Activated CD8-positive, alpha-beta T cell treated with anti-CD3 and anti-CD28 coated beads for 36 hours (primary cell): ENCODE measurements around the gene ADGRG4. TPM values are rescaled to one million over a fixed set of nuclear protein-coding genes. Genes with fewer than 3 reads are reported as not detected.

ENCODE experiments used
- ATAC-seq: fragments of 200-7000 bp; cut with Tn5 transposase; one replicate; pipeline ENCODE4 v1.10.0; 2021; ENCODE audit warnings: mild to moderate bottlenecking, moderate library complexity
- CTCF ChIA-PET: fragments of 350-600 bp; sonication (Branson Sonifier 250); formaldehyde crosslinking; loops from one replicate; lab custom pipeline; 2021; ENCODE audit warnings: antibody characterized with exemption; lab: Charles Lee
- POLR2A ChIA-PET: fragments of 350-600 bp; sonication (Branson Sonifier 250); formaldehyde crosslinking; loops from one replicate; lab custom pipeline; 2021; ENCODE audit warnings: antibody characterized with exemption; lab: Charles Lee
- DNase-seq: peaks from one replicate; pipeline ENCODE4 v3.0.0-alpha.2; 2020
- H3K27ac Mint-ChIP-seq: one replicate; pipeline ENCODE4 v1.8.0; 2021; ENCODE audit warnings: mild to moderate bottlenecking, mixed read lengths
- H3K27me3 Mint-ChIP-seq: one replicate; pipeline ENCODE4 v1.8.0; 2021; ENCODE audit warnings: mixed read lengths
- H3K36me3 Mint-ChIP-seq: one replicate; pipeline ENCODE4 v1.8.0; 2021; ENCODE audit warnings: low read depth, mixed read lengths
- H3K4me1 Mint-ChIP-seq: one replicate; pipeline ENCODE4 v1.8.0; 2021; ENCODE audit warnings: low read depth, mixed read lengths
- H3K4me3 Mint-ChIP-seq: one replicate; pipeline ENCODE4 v1.8.0; 2021; ENCODE audit warnings: mild to moderate bottlenecking, moderate library complexity, mixed read lengths
- H3K9me3 Mint-ChIP-seq: one replicate; pipeline ENCODE4 v1.8.0; 2021; ENCODE audit warnings: mixed read lengths
- CTCF ChIP-seq: fragments of 200-600 bp; IDR thresholded peaks from one replicate; pipeline ENCODE4 v1.8.0; 2022; ENCODE audit warnings: antibody characterized with exemption, mild to moderate bottlenecking
- intact Hi-C: fragments of 100-400 bp; cut with micrococcal nuclease; formaldehyde crosslinking; loops from one replicate; pipeline ENCODE4 v1.10.0; 2022
- total RNA-seq, 2 experiments: library from RNA; stranded (reverse); gene quantifications; one replicate each; pipeline ENCODE4 v1.2.3, GENCODE V29; 2021

ADGRG4 gene
- total RNA-seq, 2 experiments from 2014 or later, result not detected

GRCh38 chrX:136353526-136354093, 52.8 kb downstream of the ADGRG4 start:
- intact Hi-C loops, result no loop called here
- Mint-ChIP-seq H3K9me3 (no peaks in the 10 kb centered on the region), H3K36me3 (no peaks in the 10 kb centered on the region), H3K4me3 (no peak overlapping the region), H3K27ac (no peak overlapping the region), H3K4me1 (no peaks in the 10 kb centered on the region), H3K27me3 (peaks cover 4% of the 10 kb centered on the region)
- ATAC-seq, result no peak
- ChIA-PET POLR2A (no interaction called here), CTCF (no interaction called here)
- no peak for DNase-seq
- no peak for TF ChIP-seq CTCF

- intact Hi-C loops, result no loop called here
- Mint-ChIP-seq H3K36me3 (no peaks in the 10 kb centered on the region), H3K4me3 (no peak overlapping the region), H3K4me1 (no peaks in the 10 kb centered on the region), H3K27ac (no peak overlapping the region), H3K27me3 (peaks cover 4% of the 10 kb centered on the region), H3K9me3 (no peaks in the 10 kb centered on the region)
- ATAC-seq (no peak), DNase-seq (no peak)
- no peak for TF ChIP-seq CTCF
- ChIA-PET POLR2A (no interaction called here), CTCF (no interaction called here)
These were observed 53.4 kb downstream of the ADGRG4 start for GRCh38 chrX:136354201-136354600.

- no peak for TF ChIP-seq CTCF
- H3K4me3 Mint-ChIP-seq, result no peak overlapping the region
- no peak overlapping the region for H3K27ac Mint-ChIP-seq
- H3K36me3 Mint-ChIP-seq, result no peaks in the 10 kb centered on the region
- intact Hi-C loops, result no loop called here
- DNase-seq (no peak), ATAC-seq (no peak)
- peaks cover 5% of the 10 kb centered on the region for H3K27me3 Mint-ChIP-seq
- H3K4me1 Mint-ChIP-seq, result no peaks in the 10 kb centered on the region
- POLR2A ChIA-PET, result interaction anchor here (0.6 kb wide), 1 partner anchor 39 kb away, joined by 3 read pairs; no protein-coding TSS in a partner anchor
- CTCF ChIA-PET, result no interaction called here
- no peaks in the 10 kb centered on the region for H3K9me3 Mint-ChIP-seq
These were observed 68.6 kb downstream of the ADGRG4 start for GRCh38 chrX:136369377-136369776.

- CTCF ChIA-PET, result no interaction called here
- no peak for ATAC-seq
These were observed 76.0 kb downstream of the ADGRG4 start for GRCh38 chrX:136376713-136377112.

More at GRCh38 chrX:136376713-136377112, 76.0 kb downstream of the ADGRG4 start:
- POLR2A ChIA-PET, result no interaction called here
- intact Hi-C loops, result no loop called here
- no peaks in the 10 kb centered on the region for H3K4me1 Mint-ChIP-seq
- H3K27ac Mint-ChIP-seq, result no peak overlapping the region
- TF ChIP-seq CTCF, result no peak
- H3K36me3 Mint-ChIP-seq, result no peaks in the 10 kb centered on the region
- no peak overlapping the region for H3K4me3 Mint-ChIP-seq
- H3K27me3 Mint-ChIP-seq, result peaks cover 3% of the 10 kb centered on the region
- DNase-seq, result no peak
- H3K9me3 Mint-ChIP-seq, result no peaks in the 10 kb centered on the region
